Islet precursor cell (in vitro differentiated cells): Measurements from ENCODE around the gene CCDC8.
"Not testable (repeated sequence)": the region's sequence is repeated elsewhere in the genome, so short reads cannot be mapped to it uniquely, and the experiment has no call there.

Experiments used
- DNase-seq: peaks from one replicate; pipeline ENCODE4 v3.0.0-alpha.2; 2018

The CCDC8 gene

DNA sequence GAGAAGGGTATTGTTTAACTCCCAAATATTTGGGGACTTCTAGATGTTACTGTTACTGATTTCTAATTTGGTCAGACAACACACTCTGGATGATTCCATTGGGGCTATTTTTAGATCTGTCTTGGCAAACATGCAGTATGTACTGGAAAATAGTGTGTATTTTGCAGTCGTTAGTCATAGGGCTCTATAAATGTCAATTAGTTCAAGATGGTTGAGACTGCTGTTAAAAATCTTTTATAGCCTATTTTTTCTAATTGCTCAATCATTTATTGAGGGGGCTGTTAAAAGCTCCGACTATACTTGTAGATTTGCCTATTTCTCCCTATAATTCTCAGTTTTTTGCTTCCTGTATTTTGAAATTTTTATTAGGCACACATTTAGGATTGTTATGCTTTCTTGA lies 35.1 kb downstream of the CCDC8 start:
- no peak for DNase-seq

DNA sequence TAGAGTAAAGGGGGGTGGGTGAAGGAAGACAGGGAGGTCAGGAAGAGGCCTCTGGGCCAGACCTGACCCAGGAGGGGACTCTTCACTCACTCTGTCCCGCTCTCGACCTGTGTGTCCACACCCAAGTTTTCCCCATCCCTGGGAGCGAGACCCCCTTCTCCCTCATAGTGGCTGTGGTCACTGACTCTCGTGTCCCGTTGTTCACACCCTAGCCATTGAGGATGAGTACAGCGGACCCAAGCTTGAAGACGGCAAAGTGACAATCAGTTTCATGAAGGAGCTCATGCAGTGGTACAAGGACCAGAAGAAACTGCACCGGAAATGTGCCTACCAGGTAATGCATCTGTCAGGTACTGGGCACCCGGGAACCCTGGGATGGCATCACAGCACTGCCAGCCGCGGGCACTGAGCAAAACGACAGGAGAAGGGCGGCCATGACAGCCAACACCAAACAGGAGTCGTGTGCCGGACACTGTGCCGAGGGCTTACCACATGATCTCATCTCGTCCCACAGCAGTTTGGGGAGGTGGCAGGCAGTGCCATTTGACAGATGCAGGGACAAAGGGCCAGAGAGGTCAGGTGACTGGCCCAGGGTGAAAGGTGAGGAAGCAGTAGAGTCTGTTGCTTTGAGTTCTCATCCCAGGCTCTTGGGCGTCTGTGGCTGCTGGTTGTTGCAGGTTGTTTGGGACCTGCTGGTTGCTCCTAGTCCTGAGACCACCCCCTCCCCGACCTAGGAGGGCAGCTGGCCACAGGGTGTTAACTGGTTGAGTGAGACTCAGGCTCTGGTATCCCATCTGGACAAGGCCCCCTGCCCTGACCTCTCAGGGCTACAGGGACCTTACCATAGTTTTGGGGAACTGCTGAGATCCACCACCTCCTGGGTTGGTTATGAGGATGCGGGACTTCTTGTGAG lies 36.9 kb downstream of the CCDC8 start:
- DNase-seq: no peak

DNA sequence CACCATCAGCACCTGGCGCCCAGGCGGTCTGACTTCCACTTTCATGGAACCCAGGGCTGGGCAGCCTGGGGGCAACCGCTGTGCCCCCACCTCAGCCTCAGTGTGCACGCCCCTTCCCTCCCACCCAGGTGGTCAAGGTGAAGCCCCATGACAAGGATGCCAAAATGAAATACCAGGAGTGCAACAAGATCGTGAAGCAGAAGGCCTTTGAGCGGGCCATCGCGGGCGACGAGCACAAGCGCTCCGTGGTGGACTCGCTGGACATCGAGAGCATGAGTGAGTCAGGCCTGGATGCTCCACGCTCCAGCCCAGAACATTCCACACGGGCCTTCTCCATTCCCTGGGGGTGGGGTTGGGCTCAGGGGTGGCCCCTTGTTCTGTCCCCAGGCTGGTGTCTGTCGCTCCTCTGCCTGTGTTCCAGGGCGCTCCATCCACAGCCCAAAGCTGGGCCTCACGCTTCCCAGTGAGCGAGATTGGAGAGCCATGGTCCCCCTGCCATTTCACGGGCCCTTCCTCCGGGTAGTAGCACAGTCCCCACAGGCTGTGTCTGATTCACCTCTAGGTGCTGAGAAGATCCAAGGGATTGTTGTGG lies 37.8 kb downstream of the CCDC8 start:
- DNase-seq: not testable (repeated sequence)

DNA sequence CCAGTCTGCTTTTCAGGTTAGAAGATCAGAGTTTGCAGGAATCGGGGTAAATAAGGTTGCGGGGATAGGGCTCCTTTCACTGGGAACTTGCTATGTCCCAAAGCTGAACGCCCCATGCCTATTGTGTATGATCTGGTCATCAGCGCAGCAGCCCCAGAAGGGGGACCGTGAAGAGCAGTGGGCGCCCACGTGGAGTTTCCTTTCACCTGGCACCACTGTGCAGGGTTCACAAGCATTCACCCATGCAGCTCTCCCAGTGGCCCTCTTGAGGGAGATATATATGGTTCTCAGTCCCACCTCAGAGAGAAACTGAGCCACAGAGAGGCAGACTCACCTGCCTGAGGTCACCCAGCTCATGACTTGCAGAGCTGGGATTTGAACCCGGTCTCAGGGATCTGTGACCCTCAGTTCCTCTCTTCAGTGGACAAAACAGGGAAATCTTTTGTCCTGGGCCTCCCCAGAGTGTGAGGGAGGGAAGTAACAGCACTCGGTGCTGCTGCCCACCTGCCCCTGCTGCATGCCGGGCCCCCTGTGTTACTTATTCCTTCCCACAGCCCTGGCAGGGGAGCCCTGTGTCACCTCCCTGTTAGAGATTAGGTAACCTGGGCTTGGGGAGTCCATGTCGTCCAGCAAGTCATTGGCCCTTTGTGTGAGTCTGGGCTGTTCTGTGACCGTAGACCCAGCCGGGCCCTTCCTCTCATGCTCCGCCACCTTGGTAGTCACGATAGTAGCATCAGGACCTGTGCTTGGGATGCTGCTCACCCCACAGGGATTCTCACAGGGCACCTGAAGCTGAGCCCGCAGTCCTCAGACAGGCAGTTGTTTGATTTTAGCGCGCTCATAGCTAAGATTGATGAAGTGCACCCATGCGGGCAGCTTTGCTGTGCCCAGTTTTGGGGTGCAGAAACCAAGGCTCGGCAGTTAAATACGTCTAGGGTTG lies 38.6 kb downstream of the CCDC8 start:
- DNase-seq: no peak

DNA sequence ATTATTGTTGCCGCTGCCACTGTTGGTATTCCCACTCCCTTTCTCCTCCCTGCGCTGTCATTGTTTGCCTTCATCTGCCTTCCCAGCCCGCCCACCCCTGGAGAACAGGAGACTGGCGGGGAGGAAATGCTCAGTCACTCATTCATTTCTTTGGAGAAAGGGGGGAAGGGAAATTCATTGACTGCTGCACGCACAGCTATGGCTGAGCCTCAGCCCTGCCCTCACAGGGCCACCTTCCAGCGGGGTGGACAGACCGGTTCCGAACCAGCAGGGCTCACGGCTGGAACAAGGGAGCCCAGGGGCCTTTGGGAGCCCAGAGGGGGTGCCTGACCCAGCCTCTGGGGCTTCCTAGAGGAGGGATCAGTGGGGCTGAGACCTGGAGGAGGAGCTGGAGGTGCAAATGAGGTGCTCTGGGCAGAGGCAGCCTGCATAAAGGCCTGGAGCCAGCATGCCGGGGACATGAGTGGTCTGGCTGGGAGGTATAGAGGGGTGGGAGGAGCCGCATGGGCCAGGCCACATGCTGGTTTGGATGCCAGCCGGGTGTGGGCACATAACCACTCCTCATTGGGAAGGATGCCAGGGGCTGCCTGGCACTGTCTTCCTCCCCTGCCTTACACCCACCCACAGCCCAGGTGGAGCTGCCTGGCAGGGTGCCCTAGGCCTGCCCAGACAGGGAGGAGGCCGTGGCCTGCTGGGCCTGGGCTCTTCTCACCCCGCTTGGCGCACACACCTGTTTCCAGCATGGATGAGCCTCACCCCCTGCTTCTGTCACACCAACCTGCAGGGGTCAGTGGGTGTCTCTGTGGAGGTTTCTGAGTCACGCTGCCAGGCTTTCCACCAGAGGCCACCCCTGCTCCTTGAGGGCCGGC lies 39.6 kb downstream of the CCDC8 start:
- peak; percentile 94 for DNase-seq

DNA sequence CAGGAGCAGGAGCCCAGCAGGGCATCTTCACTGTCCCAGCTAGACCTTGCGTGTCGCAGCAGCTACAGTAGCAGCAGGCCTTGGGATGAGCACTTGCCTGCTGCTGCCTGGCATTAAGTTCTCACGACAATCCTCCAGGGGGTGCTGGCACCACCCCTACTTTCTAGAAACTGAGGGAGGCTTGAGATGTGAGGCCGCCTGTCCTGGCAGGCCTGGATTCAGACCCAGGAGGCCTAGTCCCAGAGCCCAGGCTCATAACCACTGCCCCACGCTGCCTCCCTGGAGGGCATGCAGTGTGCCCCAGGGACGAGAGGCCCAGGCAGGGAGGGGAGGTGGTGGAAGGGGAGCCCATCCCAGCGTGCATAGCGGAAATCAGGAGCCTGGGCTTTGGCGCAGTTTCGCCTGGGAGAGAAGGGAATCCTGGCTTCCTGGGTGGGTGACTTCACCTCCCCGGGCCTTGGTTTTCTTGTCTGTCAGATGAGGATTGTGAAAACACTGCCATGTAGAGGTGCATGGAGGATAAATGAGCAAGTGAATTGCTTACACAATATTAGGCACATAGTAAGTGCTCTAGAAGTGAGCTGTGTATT lies 40.4 kb downstream of the CCDC8 start:
- peak; percentile 74 for DNase-seq

DNA sequence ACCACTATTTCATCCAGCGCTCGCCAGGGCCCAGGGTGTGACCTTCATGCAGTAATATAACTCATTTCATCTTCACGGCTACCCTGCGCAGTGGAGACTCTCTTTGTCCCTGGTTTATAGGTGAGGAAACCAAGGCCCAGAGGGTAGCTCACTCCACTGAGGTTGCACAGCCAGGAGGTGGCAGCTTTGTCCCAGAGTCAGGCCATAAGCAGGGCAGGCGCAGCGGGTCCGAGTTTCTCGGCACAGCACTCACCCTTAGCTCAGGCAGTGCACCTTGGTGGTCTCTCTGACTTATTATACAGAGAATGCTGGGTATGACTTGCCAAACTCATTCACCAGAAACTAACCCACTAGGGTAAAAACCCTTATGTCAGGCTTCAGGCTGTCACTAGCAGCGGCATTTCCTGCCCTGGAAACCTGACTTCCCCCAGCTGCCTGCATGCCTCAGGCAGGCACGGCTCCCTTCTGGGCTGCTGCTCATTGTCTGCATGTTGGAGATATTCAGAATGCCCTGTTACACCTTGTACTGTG lies 41.9 kb downstream of the CCDC8 start:
- DNase-seq: peak; percentile 77

DNA sequence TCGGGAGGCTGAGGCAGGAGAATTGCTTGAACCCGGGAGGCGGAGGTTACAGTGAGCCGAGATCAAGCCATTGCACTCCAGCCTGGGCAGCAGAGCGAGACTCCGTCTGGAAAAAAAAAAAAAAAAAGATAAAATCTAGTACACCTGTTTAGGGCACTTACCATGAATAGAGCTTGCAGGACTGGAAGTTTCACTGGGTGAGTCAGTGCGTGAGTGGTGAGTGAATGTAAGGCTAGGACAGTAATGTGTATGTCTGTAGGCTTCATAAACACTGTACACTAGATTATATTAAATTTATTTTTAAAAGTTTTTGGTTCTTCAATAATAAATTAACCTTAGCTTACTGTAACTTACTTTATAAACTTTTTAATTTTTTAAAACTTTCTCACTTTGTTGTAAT lies 43.5 kb downstream of the CCDC8 start:
- DNase-seq: peak; percentile 71

DNA sequence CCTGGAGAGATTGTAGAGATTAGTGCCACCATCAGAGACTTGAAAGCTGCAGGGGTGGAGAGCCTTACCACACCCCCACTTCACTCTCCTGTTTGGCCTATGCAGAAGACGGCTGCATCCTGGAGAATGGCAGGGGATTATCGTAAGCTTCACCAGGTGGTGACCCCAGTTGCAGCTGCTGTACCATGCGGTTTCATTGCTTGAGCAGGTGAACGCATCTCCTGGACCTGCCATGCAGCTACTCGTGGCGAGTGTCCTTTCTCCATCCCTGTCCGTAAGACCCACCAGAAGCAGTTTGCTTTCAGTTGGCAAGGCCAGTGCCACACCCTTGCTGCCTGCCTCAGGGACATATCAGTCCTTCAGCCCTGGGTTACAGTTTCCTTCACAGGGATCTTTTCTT lies 45.2 kb downstream of the CCDC8 start:
- DNase-seq: peak; percentile 39

DNA sequence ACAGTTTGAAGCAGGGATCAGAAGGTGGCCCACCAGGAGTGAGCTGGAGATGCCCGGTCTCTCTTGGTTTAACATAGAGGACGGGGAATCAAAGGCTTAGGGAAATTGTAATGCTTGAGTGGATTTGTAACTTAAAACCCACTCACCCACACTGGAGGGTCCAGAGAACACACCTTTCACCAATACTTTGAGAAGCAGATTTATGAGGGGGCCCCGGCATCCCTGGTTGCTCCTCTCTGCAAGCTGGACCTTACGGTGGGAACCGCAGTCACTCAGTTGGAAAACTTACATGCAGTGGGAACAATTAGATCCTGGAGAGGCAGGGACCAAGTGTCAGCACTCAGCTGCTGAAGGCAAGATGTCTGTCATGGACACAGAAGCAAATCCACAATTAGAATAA lies 45.9 kb downstream of the CCDC8 start:
- DNase-seq: no peak

DNA sequence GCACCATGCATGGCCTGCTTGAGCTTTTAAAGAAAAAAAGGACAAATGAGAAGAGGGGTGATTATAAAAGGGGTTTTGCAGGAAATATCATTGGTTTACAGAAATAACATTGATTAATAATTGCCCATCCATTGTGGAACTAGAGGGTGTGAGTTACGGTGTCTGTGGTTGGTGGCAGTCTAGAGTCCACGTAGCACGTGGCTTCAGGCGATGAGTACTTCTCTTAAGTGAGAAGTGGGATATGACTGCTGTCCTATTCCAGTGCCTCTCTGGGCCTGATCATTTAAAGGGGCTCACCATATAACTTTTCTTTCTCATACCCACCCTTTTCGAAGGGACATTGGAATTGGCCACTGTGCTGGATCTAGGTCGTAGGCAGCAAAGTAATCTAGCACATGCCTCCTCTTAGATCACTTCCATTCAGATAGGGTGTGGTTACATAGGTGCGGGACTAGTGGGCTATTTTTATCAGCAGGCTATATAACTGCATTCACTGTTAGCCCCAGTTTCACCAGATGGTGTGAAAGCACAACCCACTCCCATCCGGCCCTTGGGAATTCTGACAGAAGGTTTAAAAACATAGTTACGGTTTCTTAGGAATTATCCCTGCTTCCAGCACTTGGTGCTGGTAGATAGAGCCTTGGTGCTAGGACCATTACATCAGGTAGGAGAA lies 46.6 kb downstream of the CCDC8 start:
- DNase-seq: peak; percentile 29

DNA sequence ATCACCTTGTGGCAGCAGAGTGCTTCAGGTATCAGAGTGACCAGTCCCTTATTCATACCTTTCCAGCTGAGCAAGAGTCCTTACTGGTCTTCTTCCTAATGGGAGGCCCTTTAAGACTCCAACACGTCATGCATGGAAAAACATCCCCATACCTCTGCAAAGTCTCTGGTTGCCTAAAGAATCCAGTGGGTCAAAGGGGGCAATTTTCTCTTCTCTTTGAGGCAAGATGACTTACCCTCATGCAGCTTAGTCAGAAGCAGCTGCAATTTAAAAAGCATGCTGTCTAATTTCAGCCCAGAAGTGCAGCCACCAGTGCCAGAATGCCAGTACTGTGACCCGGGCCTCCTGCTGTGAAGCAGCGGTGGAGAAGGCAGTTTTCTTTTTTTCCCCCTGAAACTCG lies 47.8 kb downstream of the CCDC8 start:
- peak; percentile 33 for DNase-seq

DNA sequence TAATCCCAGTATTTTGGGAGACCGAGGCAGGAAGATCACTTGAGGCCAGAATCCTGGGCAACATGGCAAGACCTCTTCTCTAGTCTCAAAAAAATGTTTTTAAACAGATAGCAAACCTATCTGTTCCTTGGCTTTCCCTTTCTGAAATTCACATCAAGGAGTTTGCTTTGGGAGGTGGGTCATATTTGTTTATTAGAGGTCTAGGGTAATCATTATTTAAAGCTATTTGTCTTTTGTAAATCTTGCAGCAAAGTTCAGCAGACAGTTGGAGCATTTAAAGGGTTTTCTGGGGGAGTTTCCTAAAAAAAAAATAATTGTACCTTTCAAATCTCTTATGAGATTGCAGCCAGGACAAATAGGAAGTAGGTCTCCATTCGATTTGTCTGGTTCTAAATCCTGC lies 49.0 kb downstream of the CCDC8 start:
- no peak for DNase-seq

DNA sequence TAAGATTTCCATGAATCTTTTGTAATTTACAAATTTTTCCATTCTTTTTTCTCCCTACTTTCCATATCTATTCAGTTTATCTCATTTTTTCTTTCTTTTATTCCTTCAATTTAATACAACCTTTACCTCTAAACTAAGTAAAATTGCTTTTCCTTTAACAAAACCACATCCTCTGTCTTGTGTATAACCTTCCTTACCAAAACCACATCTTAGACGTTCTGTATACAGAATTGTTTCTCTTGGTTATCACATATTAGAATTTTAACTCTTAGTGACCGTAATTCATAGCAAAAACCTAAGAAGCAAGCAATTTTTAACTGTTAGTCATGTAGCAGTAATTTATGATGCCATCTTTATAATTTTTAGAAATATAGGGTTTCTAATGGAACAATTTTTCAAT lies 51.4 kb downstream of the CCDC8 start:
- no peak for DNase-seq
